Testis (tissue), 3 donors: ENCODE measurements around the gene KIF26A. TPM values are rescaled to one million over a fixed set of nuclear protein-coding genes. Genes with fewer than 3 reads are reported as not detected.

Experiments
- DNase-seq: peaks from one replicate; pipeline ENCODE4 v3.0.0-alpha.2; 2019
- H3K27ac ChIP-seq, 2 donors: fragments of 200-600 bp; sonication (generic); one replicate each; pipeline ENCODE4 v1.5.1; 2019
- H3K27me3 ChIP-seq: fragments of 200-600 bp; sonication (generic); one replicate; pipeline ENCODE4 v1.5.1; 2019
- H3K36me3 ChIP-seq: fragments of 200-600 bp; sonication (generic); one replicate; pipeline ENCODE4 v1.5.1; 2017; ENCODE audit warnings: low read depth; ENCODE audit errors: missing control alignments
- H3K4me1 ChIP-seq: fragments of 200-600 bp; sonication (generic); one replicate; pipeline ENCODE4 v1.5.1; 2019
- H3K4me3 ChIP-seq, 2 donors: fragments of 200-600 bp; sonication (generic); one replicate each; pipeline ENCODE4 v1.5.1; 2017 to 2019
- H3K9me3 ChIP-seq: fragments of 200-600 bp; sonication (generic); one replicate; pipeline ENCODE4 v1.5.1; 2017
- CTCF ChIP-seq, 3 experiments: fragments of 450-650 bp in 2 of 3; fragments of 200-600 bp in 1 of 3; sonication (generic) in 1 of 3; IDR thresholded peaks; one replicate each; pipeline ENCODE4 v1.5.1; 2016 to 2019; ENCODE audit warnings: antibody characterized with exemption in 3 of 3, mild to moderate bottlenecking in 2 of 3, moderate library complexity in 1 of 3
- POLR2A ChIP-seq: fragments of 450-650 bp; IDR thresholded peaks from one replicate; pipeline ENCODE4 v1.6.1; 2017; ENCODE audit warnings: antibody characterized with exemption, mild to moderate bottlenecking, moderate library complexity
- WGBS, 2 donors: methylation state at CpG; one replicate each; pipeline ENCODE4 v1.1.5; 2018; 5-methylcytosine and 5-hydroxymethylcytosine counted together
- intact Hi-C: fragments of 100-400 bp; cut with DNase I; formaldehyde crosslinking; loops from one replicate; pipeline ENCODE4 v1.15.1; 2023; ENCODE audit warnings: low total_unique reads
- polyA plus RNA-seq: library from polyadenylated mRNA; stranded (reverse); fragments of 350-450 nt; fragmentation: Illumina TruSeq; extraction: RNeasy Lipid Tissue Mini Kit (QIAGEN cat#74804); gene quantifications from one replicate; pipeline ENCODE4 v1.2.3, GENCODE V29; 2014; ENCODE audit warnings: low read depth, low replicate concordance; ENCODE audit not compliant: insufficient read depth
- total RNA-seq, 2 donors: library from RNA; depleted of rRNA; stranded (reverse); fragments of >200 nt; gene quantifications; one replicate each; pipeline ENCODE4 v1.2.3, GENCODE V29; 2016

The KIF26A gene
- total and polyA plus RNA-seq, 3 donors from 2014 or later = 5.6 to 21.2 (median 18.3) TPM

GRCh38 chr14:104138718-104139459 lies 502 bp downstream of the KIF26A start:
- peak overlapping the region; percentile 36 to 49 for H3K4me3 ChIP-seq
- H3K9me3 ChIP-seq = no peaks in the 10 kb centered on the region
- intact Hi-C loops = loop anchor here (5.0 kb wide), 1 partner anchor 423 kb away; no protein-coding TSS in a partner anchor
- 0 to 2% methylated on average over 1 to 61 of the region's 73 CpGs for WGBS, 2 donors
- H3K4me1 ChIP-seq = peaks cover 6% of the 10 kb centered on the region
- no peaks in the 10 kb centered on the region for H3K27me3 ChIP-seq
- H3K36me3 ChIP-seq = no peaks in the 10 kb centered on the region
- no peak overlapping the region for H3K27ac ChIP-seq
- no peak for TF ChIP-seq POLR2A
- no peak for TF ChIP-seq CTCF (IDR thresholded peaks at IDR 0.05)
- DNase-seq = no peak

GRCh38 chr14:104139460-104140212 lies 1.2 kb downstream of the KIF26A start:
- WGBS, 2 donors = 33 to 51% methylated on average over 8 to 14 of the region's 14 CpGs
- H3K9me3 ChIP-seq = no peaks in the 10 kb centered on the region
- TF ChIP-seq CTCF (IDR thresholded peaks at IDR 0.05) = no peak
- no peak for TF ChIP-seq POLR2A
- H3K27me3 ChIP-seq = no peaks in the 10 kb centered on the region
- DNase-seq = no peak
- H3K36me3 ChIP-seq = no peaks in the 10 kb centered on the region
- intact Hi-C loops = loop anchor here (5.0 to 10.0 kb wide), 2 partner anchors 423 to 495 kb away; no protein-coding TSS in a partner anchor
- H3K4me1 ChIP-seq = peaks cover 6% of the 10 kb centered on the region
- no peak overlapping the region for H3K4me3 ChIP-seq
- H3K27ac ChIP-seq = no peak overlapping the region

- intact Hi-C loops = loop anchor here (10.0 kb wide), 1 partner anchor 495 kb away; no protein-coding TSS in a partner anchor
- DNase-seq = no peak
- WGBS, 2 donors = 50 to 88% methylated on average over 2 to 6 of the region's 6 CpGs
- Histone ChIP-seq H3K4me1 (peaks cover 6% of the 10 kb centered on the region), H3K27me3 (no peaks in the 10 kb centered on the region), H3K27ac (no peak overlapping the region), H3K4me3 (no peak overlapping the region), H3K36me3 (no peaks in the 10 kb centered on the region), H3K9me3 (no peaks in the 10 kb centered on the region)
- TF ChIP-seq POLR2A (no peak), CTCF (IDR thresholded peaks at IDR 0.05) (no peak)
These were observed 1.8 kb downstream of the KIF26A start for GRCh38 chr14:104140213-104140462.

- no peaks in the 10 kb centered on the region for H3K27me3 ChIP-seq
- no peaks in the 10 kb centered on the region for H3K9me3 ChIP-seq
These were observed 2.3 kb downstream of the KIF26A start for GRCh38 chr14:104140463-104141331.

More at GRCh38 chr14:104140463-104141331, 2.3 kb downstream of the KIF26A start:
- WGBS, 2 donors = 92 to 93% methylated on average over 9 to 12 of the region's 12 CpGs
- H3K27ac ChIP-seq = no peak overlapping the region
- H3K36me3 ChIP-seq = no peaks in the 10 kb centered on the region
- TF ChIP-seq CTCF (IDR thresholded peaks at IDR 0.05) (no peak), POLR2A (no peak)
- DNase-seq = no peak
- H3K4me3 ChIP-seq = no peak overlapping the region
- H3K4me1 ChIP-seq = peaks cover 6% of the 10 kb centered on the region
- intact Hi-C loops = loop anchor here (10.0 kb wide), 1 partner anchor 494 kb away; no protein-coding TSS in a partner anchor
